Measurements from ENCODE around the gene NBAS.
"Not testable (repeated sequence)": the region's sequence is repeated elsewhere in the genome, so short reads cannot be mapped to it uniquely, and the experiment has no call there.

NBAS gene

DNA sequence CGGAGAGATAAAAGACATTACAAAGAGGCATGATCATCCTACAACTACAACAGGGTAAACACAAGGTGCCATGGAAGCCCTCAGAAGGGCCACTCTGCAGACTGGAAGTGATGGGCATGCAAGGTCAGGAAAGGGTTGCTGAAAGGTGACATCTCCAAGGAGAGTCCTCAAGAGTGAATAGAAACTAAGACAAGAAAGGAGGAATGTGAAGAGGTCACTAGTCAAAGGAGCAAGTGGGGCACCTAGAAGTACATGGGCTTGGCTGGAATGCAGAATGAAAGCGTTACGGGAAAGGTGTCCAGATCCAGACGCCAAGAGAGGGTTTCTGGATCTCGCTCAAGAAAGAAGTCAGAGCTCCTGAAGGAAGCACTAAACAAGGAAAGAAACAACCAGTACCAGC lies 314.3 kb downstream of the NBAS start:
- DNase-seq (ENCODE audit: low read depth, low spot score) = no peak
- no peak overlapping the region for H3K27ac ChIP-seq

DNA sequence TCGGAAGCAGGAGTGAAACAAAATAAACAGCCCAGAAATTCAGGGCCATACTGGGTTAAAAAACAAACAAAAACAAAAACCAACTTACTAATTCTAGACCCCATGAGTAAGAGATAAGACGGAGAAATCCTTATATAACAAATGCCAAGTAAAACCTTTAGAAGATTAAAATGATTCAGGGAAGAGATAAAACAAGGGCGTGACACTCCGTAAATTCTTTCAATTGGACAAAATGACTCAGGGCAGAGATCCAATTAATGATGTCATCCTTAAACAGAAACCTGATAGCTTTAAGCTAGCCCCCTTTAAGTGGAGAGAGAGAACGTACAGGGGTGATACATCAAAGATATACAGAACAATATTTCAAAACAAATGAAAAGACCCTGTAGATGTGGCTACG lies 317.4 kb downstream of the NBAS start:
- DNase-seq (ENCODE audit: low read depth, low spot score) = no peak
- H3K27ac ChIP-seq = no peak overlapping the region

DNA sequence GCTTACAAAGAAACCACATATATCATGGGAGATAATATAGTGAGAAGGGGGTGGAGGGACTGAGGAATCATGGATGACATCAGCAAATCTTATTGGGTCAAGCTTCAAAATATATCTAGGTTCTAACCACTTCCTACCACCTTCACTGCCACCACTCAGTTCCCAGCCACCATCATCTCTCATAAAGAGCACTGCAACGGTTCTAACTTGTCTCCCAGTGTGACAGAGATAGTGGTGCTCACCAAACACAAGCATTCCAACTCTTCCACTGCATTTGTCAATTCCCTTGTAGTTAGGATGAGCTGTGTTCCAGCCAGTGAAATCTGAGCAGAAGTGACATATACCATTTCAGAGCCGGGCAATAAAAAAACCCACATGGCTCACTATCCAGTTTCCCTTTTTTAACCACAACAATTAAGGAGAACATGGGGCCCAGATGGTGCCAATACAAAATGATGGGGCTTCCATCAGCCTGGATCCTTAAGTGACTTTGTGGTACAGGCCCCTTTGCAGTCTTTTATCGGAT lies 318.1 kb downstream of the NBAS start:
- DNase-seq (ENCODE audit: low read depth, low spot score) = no peak
- no peak overlapping the region for H3K27ac ChIP-seq

DNA sequence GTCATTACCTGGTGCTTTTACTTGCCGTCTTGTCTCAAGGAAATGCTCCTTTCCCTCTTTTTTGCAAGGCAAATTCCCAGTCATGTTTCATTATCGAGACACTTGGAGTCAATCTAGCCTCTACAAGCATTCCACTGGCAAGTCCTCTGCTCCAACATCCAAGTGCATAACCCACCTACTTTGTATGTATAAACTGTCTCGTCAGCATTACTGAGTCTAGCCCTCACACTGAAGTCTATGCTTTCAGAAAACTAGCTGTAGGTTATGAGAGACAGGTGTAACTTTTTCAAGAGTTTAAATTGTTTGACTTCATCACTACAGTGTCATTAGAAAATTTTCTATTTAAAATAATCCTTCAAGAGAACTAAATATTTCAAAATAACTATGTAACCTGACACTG lies 319.2 kb downstream of the NBAS start:
- H3K27ac ChIP-seq = no peak overlapping the region
- DNase-seq (ENCODE audit: low read depth, low spot score) = no peak

DNA sequence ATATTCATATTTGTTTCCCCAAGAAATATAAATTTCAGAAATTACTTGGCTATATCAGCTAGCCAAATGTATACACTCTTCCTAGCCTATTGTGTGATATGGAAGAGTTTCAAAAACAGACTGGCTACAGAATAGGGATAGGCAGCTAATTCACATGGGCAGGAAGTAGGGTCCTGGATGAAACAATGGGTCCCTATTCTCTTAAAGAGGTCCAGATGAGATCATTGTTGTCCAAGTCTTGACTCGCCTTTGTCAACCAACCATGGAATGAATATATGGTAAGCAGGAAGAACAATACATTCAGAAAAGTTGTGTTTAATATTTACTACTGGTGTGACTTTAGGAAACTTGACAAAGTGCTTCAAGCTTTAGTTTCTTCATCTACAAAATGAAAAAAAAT lies 319.9 kb downstream of the NBAS start:
- DNase-seq (ENCODE audit: low read depth, low spot score) = peak; percentile 24

DNA sequence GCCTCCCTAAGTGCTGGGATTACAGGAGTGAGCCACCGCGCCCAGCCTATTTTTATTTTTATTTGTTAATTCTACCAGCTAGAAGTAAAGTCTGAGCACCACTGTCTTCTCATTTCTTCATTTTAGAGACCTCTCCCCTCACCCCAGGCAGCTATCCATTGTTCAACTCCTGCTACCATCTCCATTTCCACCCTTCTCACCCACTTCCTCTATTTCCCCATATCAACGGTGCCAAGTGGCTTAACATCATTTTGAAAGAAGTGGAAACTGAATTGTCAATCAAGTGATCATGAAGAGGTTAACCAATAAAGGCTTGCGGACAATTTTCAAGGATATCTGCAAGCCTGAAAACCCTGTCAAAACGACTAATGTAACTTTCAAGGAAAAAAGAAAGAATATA lies 323.1 kb downstream of the NBAS start:
- no peak overlapping the region for H3K27ac ChIP-seq
- no peak for DNase-seq (ENCODE audit: low read depth, low spot score)

More for the DNA sequence above, 319.9 kb downstream of the NBAS start:
- H3K27ac ChIP-seq = peak overlapping the region; percentile 20

DNA sequence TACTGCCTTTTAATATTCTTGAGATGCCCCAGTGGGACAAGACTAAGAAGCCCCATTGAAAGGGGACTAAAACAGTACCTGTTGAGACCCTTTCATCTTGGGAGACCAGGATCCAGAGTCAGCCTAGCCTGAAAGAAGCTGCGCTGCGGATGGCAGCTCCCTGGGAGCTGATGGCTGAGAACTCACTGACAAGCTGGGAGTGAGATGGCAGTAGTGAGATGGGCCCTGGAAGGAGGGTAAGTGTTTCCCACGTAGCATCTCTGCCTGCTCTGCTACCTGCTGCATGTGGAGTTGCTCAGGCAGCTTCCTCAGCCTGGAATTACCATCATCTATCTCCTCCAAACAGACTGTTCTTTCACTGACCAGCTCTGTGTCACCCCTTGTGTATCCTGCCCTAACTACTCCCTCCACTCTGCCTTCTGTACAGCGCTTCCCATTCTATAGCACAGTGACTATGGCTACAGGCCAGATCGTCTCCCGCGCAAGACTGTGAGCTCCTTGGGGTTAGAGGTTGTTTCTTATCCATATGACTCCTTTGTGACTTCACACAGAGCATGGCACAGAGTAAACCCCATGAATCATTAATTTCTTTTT lies 330.4 kb downstream of the NBAS start:
- DNase-seq (ENCODE audit: low read depth, low spot score) = no peak
- no peak overlapping the region for H3K27ac ChIP-seq

DNA sequence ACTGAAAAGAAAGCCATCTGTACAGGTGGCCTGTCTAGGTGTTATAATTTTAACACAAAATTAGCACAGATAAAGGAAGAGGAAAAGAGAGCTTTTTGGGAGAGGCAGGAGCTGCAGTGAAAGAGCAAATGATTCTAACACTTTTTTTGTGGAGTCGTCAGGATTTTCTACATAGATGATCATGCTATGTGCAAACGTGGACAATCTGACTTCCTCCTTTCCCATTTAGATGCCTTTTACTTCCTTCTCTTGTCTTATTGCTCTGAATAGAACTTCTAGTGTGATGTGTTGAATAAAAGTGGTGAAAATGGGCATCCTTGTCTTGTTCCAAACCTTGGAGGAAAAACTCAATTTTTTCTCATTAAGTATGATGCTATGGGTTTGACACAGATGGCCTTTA lies 334.5 kb downstream of the NBAS start:
- DNase-seq (ENCODE audit: low read depth, low spot score) = no peak

DNA sequence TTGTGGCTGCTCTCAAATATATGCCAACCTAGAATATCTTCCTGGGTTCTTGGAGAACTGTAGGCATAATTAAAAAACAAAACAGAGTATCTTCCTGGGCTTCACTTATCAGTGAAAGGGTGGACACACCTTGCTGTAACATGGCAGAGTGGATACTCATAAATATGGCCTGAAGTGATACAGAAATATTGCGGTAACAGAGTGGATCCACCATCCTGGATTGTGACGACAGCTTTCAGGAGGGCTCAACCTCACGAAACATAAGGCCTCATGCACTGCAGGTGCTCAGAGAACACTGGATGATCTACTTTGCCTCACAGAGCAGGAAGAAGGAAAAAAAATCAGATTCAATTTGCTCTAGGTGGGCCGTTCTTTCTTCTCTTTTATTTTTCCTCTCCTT lies 336.0 kb downstream of the NBAS start:
- no peak overlapping the region for H3K27ac ChIP-seq

More for the DNA sequence above, 334.5 kb downstream of the NBAS start:
- no peak overlapping the region for H3K27ac ChIP-seq

DNA sequence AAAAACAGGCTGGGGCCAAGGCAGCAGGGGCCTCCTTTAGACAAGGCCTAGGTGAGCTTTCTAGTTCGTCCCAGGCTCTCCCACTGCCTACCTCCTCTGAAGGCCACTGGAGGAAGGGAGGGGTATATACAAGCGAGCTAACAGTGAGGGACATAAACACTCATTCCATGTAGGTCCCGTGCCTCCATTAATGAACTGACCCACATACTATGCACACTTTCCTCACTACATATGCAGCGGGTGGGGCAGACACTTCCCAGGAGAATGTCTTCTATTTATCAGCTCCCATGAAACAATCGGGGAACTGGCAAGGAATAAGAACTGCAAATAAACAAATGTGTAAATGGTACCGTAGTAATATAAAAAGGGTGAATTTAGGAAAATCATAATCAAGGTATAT lies 336.5 kb downstream of the NBAS start:
- DNase-seq (ENCODE audit: low read depth, low spot score) = no peak

More for the DNA sequence above, 336.0 kb downstream of the NBAS start:
- DNase-seq (ENCODE audit: low read depth, low spot score) = no peak

DNA sequence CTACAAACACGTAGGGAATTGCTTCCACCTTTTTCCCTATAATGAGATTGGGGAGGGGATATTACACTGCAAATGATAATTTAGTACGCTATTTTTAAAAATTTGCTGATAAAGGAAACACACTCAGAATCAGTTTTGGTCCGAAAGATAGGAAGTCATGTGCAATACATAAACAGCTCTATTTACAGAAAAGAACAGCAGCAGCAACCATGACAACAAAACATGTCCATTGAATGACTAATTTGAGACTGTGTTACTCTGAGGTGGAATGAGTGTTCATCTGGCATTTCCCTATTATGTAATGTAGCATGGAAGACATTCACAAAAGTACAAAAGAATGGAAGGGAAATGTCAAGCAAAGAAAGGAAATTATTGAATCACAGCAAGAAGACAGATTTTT lies 337.2 kb downstream of the NBAS start:
- H3K27ac ChIP-seq = peak overlapping the region; percentile 11
- peak; percentile 65 for DNase-seq (ENCODE audit: low read depth, low spot score)

More for the DNA sequence above, 336.5 kb downstream of the NBAS start:
- peak overlapping the region; percentile 11 for H3K27ac ChIP-seq

DNA sequence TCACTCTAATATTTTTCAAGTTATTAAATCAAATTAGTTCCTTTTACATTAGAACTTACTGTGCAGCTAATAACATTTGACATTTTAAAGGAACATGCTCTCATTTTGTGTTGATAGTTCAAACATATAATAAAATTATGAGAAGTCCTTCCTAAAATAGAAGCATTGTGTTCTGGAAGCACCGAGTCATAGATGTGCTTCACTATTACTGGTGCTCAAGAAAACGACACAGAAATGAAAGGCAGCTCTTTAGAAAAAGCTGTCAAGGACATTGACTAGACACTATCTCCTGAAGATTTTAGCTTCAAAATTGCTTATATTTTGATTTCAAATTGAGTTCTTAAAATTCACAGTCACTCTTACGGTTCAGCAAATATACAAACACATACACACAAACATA lies 338.3 kb downstream of the NBAS start:
- no peak for DNase-seq (ENCODE audit: low read depth, low spot score)
- no peak overlapping the region for H3K27ac ChIP-seq

DNA sequence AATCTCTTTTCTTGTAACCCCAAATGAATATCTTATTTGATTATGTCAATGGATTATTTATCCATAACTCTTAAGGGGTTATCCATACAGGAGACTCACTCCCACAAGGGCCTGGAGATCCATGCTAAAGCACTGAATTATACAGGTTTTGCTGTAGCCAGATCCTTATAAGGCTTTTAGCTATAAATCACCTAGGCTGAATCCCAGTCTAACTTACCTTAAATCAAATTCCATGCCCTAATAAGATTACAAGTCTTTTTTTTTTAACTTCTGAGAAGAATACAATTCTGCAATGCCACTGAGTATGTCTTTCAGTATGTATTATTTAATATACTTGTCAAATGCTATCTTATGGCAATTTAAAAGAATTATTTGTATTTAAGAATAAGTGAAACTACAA lies 340.5 kb downstream of the NBAS start:
- no peak for DNase-seq (ENCODE audit: low read depth, low spot score)
- H3K27ac ChIP-seq = no peak overlapping the region

DNA sequence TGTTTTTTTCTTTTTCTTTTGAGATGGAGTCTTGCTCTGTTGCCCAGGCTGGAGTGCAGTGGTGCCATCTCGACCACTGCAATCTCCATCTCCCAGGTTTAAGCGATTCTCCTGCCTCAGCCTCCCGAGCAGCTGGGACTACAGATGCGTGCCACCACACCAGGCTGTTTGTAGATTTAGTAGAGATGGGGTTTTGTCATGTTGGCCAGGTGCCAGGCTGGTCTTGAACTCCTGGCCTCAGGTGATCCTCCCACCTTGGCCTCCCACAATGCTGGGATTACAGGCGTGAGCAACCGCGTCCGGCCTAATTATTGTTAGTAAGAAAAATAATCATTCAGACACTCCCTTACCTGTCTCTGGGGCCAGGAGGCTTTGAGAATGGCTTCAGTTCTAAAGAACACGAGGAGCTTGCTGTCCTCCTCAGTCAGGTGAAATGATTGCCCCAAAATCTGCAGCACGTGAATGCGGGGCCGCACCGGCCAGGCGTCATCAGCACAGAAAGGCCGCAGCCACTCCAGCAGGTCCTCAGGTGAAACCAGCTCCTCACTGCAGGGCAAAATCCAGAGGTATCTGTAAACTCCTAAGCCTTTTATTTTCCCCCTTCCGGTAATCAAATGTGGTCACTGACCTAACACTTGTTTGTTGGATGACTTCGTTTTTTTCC lies 342.6 kb downstream of the NBAS start:
- DNase-seq (ENCODE audit: low read depth, low spot score) = no peak
- H3K27ac ChIP-seq = no peak overlapping the region

DNA sequence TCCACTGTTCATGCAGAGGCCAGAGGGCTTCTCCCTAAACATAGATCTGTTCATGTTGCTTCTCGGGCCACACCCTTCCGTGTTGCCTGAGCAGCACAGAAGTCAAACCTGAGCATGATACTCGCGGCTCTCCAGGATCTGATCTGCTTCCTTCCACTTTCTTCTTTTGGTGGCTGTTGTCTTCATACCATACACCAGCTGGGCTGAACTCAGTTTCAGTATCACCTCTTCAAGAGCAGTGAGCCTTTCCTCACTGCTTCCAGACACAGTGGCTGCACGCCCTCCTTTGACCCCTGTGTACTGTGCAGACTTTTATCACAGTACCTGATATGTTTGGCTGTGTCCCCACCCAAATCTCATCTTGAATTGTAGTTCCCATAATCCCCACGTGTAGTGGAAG lies 348.9 kb downstream of the NBAS start:
- DNase-seq (ENCODE audit: low read depth, low spot score) = no peak

DNA sequence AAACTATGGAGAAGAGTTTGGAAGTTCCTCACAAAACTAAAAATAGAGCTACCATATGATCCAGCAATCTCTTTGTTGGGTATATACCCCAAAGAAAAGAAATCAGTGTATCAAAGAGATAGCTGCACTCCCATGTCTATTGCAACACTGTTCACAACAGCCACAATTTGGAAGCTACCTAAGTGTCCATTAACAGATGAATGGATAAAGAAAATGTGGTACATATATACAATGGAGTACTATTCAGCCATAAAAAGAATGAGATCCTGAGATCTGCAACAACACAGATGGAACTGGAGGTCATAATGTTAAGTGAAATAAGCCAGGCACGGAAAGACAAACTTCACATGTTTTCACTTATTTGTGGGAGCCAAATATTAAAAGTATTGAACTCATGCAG lies 350.6 kb downstream of the NBAS start:
- H3K27ac ChIP-seq; DNase-seq (ENCODE audit: low read depth, low spot score): not testable (repeated sequence)

More for the DNA sequence above, 348.9 kb downstream of the NBAS start:
- no peak overlapping the region for H3K27ac ChIP-seq

DNA sequence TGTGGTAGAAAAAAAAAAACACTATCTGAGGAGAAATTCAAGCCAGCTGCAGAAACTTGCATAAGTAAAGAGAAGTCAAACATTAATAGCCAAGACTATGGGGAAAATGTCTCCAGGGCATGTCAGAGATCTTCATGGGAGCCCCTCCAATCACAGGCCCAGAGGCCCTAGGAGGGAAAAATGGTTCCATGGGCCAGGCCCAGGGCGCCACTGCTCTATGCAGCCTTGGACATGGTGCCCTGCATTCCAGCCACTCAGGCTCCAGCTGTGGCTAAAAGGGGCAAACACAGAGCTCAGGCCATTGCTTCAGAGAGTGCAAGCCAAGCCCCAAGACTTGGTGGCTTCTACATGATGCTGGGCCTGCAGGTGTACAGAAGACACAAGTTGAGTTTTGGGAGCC lies 354.7 kb downstream of the NBAS start:
- DNase-seq (ENCODE audit: low read depth, low spot score) = no peak
- no peak overlapping the region for H3K27ac ChIP-seq

DNA sequence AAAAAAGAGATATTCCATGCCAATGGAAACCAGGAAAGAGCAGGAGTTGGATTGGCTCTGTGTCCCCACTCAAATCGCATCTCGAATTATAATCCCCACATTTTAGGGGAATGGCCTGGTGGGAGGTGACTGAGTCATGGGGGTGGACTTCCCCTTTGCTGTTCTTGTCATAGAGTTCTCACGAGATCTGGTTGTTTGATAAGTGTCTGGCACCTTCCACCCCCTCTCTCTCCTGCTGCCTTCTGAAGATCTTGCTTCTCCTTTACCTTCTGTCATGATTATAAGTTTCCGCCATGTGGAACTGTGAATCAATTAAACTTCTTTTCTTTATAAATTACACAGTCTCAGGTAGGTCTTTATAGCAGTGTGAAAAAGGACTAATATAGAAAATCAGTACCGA lies 355.6 kb downstream of the NBAS start:
- no peak for DNase-seq (ENCODE audit: low read depth, low spot score)
- H3K27ac ChIP-seq = no peak overlapping the region

DNA sequence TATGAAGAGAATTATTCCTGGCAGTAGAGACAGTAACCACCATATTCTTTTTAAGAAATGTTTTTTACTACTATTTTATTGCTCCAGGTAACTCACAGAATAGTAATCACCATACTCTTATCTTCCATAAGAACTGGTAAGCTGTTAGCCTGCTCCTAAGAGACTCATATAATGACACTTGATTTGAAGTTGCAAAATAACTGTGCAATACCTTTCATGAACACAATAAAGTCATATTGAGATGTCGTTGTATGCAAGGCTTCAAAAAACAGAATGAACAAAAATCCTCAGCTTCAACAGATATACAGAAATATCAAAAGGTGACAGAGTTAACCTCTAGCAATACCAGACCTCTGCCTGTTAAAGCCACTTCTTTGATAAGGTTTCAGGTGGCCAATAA lies 360.1 kb downstream of the NBAS start:
- DNase-seq (ENCODE audit: low read depth, low spot score) = no peak
- no peak overlapping the region for H3K27ac ChIP-seq

DNA sequence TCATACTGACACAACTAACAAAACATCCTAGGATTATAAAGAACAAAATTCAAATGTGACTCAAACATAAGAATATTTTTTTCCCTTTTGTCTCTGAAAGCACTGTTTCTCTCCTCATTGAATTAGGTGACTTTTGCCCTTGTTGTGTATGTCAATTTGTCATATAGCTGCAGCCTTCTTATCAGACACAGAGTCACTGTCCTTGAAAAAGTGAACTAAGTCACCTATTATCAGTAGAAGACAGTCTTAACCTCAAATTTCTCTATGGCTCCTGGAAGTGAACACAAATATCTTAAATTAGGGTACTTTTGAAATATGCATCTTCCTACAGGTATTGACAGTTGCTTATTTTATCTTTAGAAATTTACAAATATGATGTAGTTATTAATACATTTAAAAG lies 360.6 kb downstream of the NBAS start:
- H3K27ac ChIP-seq = no peak overlapping the region
- DNase-seq (ENCODE audit: low read depth, low spot score) = no peak

DNA sequence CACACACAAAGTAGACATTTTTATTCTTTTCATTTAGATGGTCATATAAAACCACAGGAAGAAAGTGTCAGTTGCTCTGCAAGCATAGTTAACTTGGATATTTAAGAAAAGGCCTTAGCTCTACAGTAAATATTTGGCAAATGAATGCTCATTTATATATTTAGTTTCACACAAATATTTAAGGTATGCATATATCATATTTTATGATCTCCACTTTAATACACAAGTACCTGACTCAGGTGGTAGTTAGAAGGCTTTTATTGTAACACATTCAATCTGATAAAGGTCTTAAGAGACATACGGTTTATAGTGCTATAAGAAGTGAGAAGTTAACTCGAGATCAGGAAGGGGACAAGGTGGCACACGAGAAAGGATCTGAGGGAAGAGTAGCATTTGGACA lies 363.1 kb downstream of the NBAS start:
- DNase-seq (ENCODE audit: low read depth, low spot score) = no peak
- H3K27ac ChIP-seq = no peak overlapping the region

DNA sequence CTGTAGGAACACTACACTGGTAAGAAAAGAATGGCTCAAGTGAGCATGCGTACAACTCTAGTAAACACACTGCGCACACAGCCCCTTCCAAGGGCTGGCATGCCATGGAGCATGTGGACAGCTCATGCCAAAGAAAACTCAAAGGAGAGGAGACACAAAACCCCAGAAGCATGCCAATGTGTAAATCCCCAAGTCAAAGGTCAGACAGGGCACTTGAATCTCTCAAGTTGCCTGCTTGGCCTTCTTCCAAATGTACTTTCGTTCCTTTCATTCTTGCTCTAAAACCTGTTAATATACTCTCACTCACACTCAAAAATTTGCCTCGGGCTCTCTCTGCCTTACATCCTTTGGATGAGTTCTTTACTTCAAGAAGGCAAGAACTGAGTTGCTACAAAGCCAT lies 365.3 kb downstream of the NBAS start:
- no peak for DNase-seq (ENCODE audit: low read depth, low spot score)
- no peak overlapping the region for H3K27ac ChIP-seq
